T-helper 1 cell treated with Interleukin-12 subunit alpha and Interleukin-12 subunit beta and Interleukin-4 antibody, amounts not matched to agents 30 μg/mL and 1 μg/mL, for 36 hours (primary cell): ENCODE measurements around the gene CEP170.
"Not testable (repeated sequence)": the region's sequence is repeated elsewhere in the genome, so short reads cannot be mapped to it uniquely, and the experiment has no call there.

ENCODE experiments used
- H3K27ac Mint-ChIP-seq: one replicate; pipeline ENCODE4 v1.8.0; 2021; ENCODE audit warnings: mild to moderate bottlenecking, mixed read lengths
- H3K27me3 Mint-ChIP-seq: one replicate; pipeline ENCODE4 v1.8.0; 2021; ENCODE audit warnings: low read depth, mixed read lengths
- H3K36me3 Mint-ChIP-seq: one replicate; pipeline ENCODE4 v1.8.0; 2021; ENCODE audit warnings: low read depth, mixed read lengths
- H3K4me1 Mint-ChIP-seq: one replicate; pipeline ENCODE4 v1.8.0; 2021; ENCODE audit warnings: low read depth, mixed read lengths
- H3K4me3 Mint-ChIP-seq: one replicate; pipeline ENCODE4 v1.8.0; 2021; ENCODE audit warnings: mild to moderate bottlenecking, moderate library complexity, mixed read lengths
- H3K9me3 Mint-ChIP-seq: one replicate; pipeline ENCODE4 v1.8.0; 2021; ENCODE audit warnings: mixed read lengths

CEP170 gene

GRCh38 chr1:243233908-243234307 is 21.2 kb downstream of the CEP170 start:
- peaks cover 6% of the 10 kb centered on the region for H3K4me1 Mint-ChIP-seq
- no peak overlapping the region for H3K4me3 Mint-ChIP-seq
- H3K9me3 Mint-ChIP-seq = peaks cover 51% of the 10 kb centered on the region
- H3K27ac Mint-ChIP-seq = no peak overlapping the region
- peaks cover 52% of the 10 kb centered on the region for H3K36me3 Mint-ChIP-seq
- H3K27me3 Mint-ChIP-seq = no peaks in the 10 kb centered on the region

GRCh38 chr1:243230914-243231313 is 24.2 kb downstream of the CEP170 start:
- Mint-ChIP-seq H3K27ac (no peak overlapping the region), H3K9me3 (peaks cover 50% of the 10 kb centered on the region), H3K4me1 (peaks cover 6% of the 10 kb centered on the region), H3K36me3 (peaks cover 45% of the 10 kb centered on the region), H3K4me3 (no peak overlapping the region), H3K27me3 (no peaks in the 10 kb centered on the region)

GRCh38 chr1:243229526-243229925 is 25.6 kb downstream of the CEP170 start:
- H3K27me3 Mint-ChIP-seq = no peaks in the 10 kb centered on the region
- H3K36me3 Mint-ChIP-seq = peaks cover 41% of the 10 kb centered on the region
- H3K27ac Mint-ChIP-seq = no peak overlapping the region
- H3K4me1 Mint-ChIP-seq = peaks cover 4% of the 10 kb centered on the region
- no peak overlapping the region for H3K4me3 Mint-ChIP-seq
- peaks cover 43% of the 10 kb centered on the region for H3K9me3 Mint-ChIP-seq

GRCh38 chr1:243227622-243228021 is 27.5 kb downstream of the CEP170 start:
- H3K36me3 Mint-ChIP-seq = peaks cover 45% of the 10 kb centered on the region
- no peak overlapping the region for H3K27ac Mint-ChIP-seq
- H3K27me3 Mint-ChIP-seq = no peaks in the 10 kb centered on the region
- H3K4me1 Mint-ChIP-seq = peaks cover 4% of the 10 kb centered on the region
- no peak overlapping the region for H3K4me3 Mint-ChIP-seq
- H3K9me3 Mint-ChIP-seq = peaks cover 37% of the 10 kb centered on the region

- H3K4me3 Mint-ChIP-seq = no peak overlapping the region
- H3K27ac Mint-ChIP-seq = no peak overlapping the region
- H3K9me3 Mint-ChIP-seq = no peaks in the 10 kb centered on the region
- no peaks in the 10 kb centered on the region for H3K27me3 Mint-ChIP-seq
- no peaks in the 10 kb centered on the region for H3K4me1 Mint-ChIP-seq
- H3K36me3 Mint-ChIP-seq = peaks cover 43% of the 10 kb centered on the region
These were observed 37.0 kb downstream of the CEP170 start for GRCh38 chr1:243218059-243218458.

GRCh38 chr1:243217349-243217748 is 37.7 kb downstream of the CEP170 start:
- H3K4me1 Mint-ChIP-seq = no peaks in the 10 kb centered on the region
- H3K27ac Mint-ChIP-seq = no peak overlapping the region
- H3K4me3 Mint-ChIP-seq = no peak overlapping the region
- no peaks in the 10 kb centered on the region for H3K27me3 Mint-ChIP-seq
- H3K9me3 Mint-ChIP-seq = no peaks in the 10 kb centered on the region
- peaks cover 38% of the 10 kb centered on the region for H3K36me3 Mint-ChIP-seq

- no peaks in the 10 kb centered on the region for H3K4me1 Mint-ChIP-seq
- H3K4me3 Mint-ChIP-seq = no peak overlapping the region
- no peak overlapping the region for H3K27ac Mint-ChIP-seq
- no peaks in the 10 kb centered on the region for H3K27me3 Mint-ChIP-seq
- peaks cover 35% of the 10 kb centered on the region for H3K36me3 Mint-ChIP-seq
- H3K9me3 Mint-ChIP-seq = no peaks in the 10 kb centered on the region
These were observed 38.3 kb downstream of the CEP170 start for GRCh38 chr1:243216741-243217140.

- H3K4me3 Mint-ChIP-seq, H3K27me3 Mint-ChIP-seq, H3K9me3 Mint-ChIP-seq, H3K4me1 Mint-ChIP-seq, H3K27ac Mint-ChIP-seq: not testable (repeated sequence)
- peaks cover 25% of the 10 kb centered on the region for H3K36me3 Mint-ChIP-seq
These were observed 39.7 kb downstream of the CEP170 start for GRCh38 chr1:243215276-243215875.

GRCh38 chr1:243213045-243213787 is 41.9 kb downstream of the CEP170 start:
- Mint-ChIP-seq H3K4me3 (no peak overlapping the region), H3K36me3 (peaks cover 14% of the 10 kb centered on the region), H3K27me3 (no peaks in the 10 kb centered on the region), H3K9me3 (no peaks in the 10 kb centered on the region), H3K4me1 (no peaks in the 10 kb centered on the region), H3K27ac (no peak overlapping the region)

GRCh38 chr1:243211984-243212383 is 43.1 kb downstream of the CEP170 start:
- not testable (repeated sequence) for H3K27me3 Mint-ChIP-seq, H3K27ac Mint-ChIP-seq, H3K9me3 Mint-ChIP-seq, H3K4me3 Mint-ChIP-seq, H3K4me1 Mint-ChIP-seq
- peaks cover 13% of the 10 kb centered on the region for H3K36me3 Mint-ChIP-seq

GRCh38 chr1:243205026-243205501 is 50.0 kb downstream of the CEP170 start:
- H3K27ac Mint-ChIP-seq, H3K4me3 Mint-ChIP-seq, H3K9me3 Mint-ChIP-seq, H3K27me3 Mint-ChIP-seq, H3K4me1 Mint-ChIP-seq: not testable (repeated sequence)
- peaks cover 12% of the 10 kb centered on the region for H3K36me3 Mint-ChIP-seq

GRCh38 chr1:243204336-243204735 is 50.7 kb downstream of the CEP170 start:
- not testable (repeated sequence) for H3K9me3 Mint-ChIP-seq, H3K27me3 Mint-ChIP-seq, H3K4me3 Mint-ChIP-seq, H3K27ac Mint-ChIP-seq, H3K4me1 Mint-ChIP-seq
- peaks cover 12% of the 10 kb centered on the region for H3K36me3 Mint-ChIP-seq

GRCh38 chr1:243203196-243203595 is 51.9 kb downstream of the CEP170 start:
- not testable (repeated sequence) for H3K4me1 Mint-ChIP-seq, H3K4me3 Mint-ChIP-seq, H3K9me3 Mint-ChIP-seq, H3K27me3 Mint-ChIP-seq, H3K27ac Mint-ChIP-seq
- peaks cover 12% of the 10 kb centered on the region for H3K36me3 Mint-ChIP-seq

- not testable (repeated sequence) for H3K4me1 Mint-ChIP-seq, H3K4me3 Mint-ChIP-seq, H3K27me3 Mint-ChIP-seq, H3K27ac Mint-ChIP-seq, H3K9me3 Mint-ChIP-seq
- H3K36me3 Mint-ChIP-seq = peaks cover 11% of the 10 kb centered on the region
These were observed 53.8 kb downstream of the CEP170 start for GRCh38 chr1:243201316-243201715.

- H3K27ac Mint-ChIP-seq, H3K27me3 Mint-ChIP-seq, H3K9me3 Mint-ChIP-seq, H3K4me1 Mint-ChIP-seq, H3K4me3 Mint-ChIP-seq, H3K36me3 Mint-ChIP-seq: not testable (repeated sequence)
These were observed 57.6 kb downstream of the CEP170 start for GRCh38 chr1:243197524-243197923.
